Muscle layer of colon (tissue), 2 donors: ENCODE measurements around the gene ABHD17B.

Experiments used
- H3K27ac ChIP-seq: one replicate; pipeline ENCODE4 v1.7.0; 2013; ENCODE audit warnings: low read depth, mild to moderate bottlenecking, low read length, moderate library complexity
- H3K27me3 ChIP-seq, 2 donors: one replicate each; pipeline ENCODE4 v1.7.0; 2013; ENCODE audit warnings: low read length in 2 of 2, mild to moderate bottlenecking in 2 of 2; ENCODE audit not compliant: insufficient read depth in 2 of 2, control insufficient read depth in 1 of 2
- H3K36me3 ChIP-seq: one replicate; pipeline ENCODE4 v1.7.0; 2013; ENCODE audit warnings: mild to moderate bottlenecking, low read length; ENCODE audit not compliant: insufficient read depth
- H3K4me1 ChIP-seq: one replicate; pipeline ENCODE4 v1.7.0; 2013; ENCODE audit warnings: mild to moderate bottlenecking, low read length; ENCODE audit not compliant: insufficient read depth
- H3K4me3 ChIP-seq, 2 donors: one replicate each; pipeline ENCODE4 v1.7.0; 2013; ENCODE audit warnings: low read length in 2 of 2, low read depth in 1 of 2, mild to moderate bottlenecking in 1 of 2, moderate library complexity in 1 of 2
- H3K9ac ChIP-seq: one replicate; pipeline ENCODE4 v1.7.0; 2013; ENCODE audit warnings: low read length
- H3K9me3 ChIP-seq: one replicate; pipeline ENCODE4 v1.7.0; 2013; ENCODE audit warnings: mild to moderate bottlenecking, low read length
- donor health status: abdominal sarcoma.
- donor health status: Adenocarcinoma of cecum.

ABHD17B gene

DNA sequence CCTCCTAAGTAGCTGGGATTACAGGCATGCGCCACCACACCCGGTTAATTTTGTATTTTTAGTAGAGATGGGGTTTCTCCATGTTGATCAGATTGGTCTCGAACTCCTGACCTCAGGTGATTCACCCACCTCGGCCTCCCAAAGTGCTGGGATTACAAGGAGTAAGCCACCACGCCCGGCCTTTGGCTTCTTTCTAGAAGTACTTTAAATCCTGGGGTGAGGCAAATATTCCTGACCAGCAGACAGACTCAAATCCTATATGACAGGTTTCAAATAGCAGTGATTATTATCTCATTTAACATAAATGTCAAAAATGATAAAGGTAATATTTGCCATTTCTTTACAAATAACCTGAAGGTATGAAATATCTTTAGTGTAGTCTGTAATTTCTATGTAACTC is 35.6 kb downstream of the ABHD17B start:
- Histone ChIP-seq H3K36me3 (peaks cover 4% of the 10 kb centered on the region), H3K27ac (no peak overlapping the region), H3K9ac (no peak overlapping the region), H3K4me3 (no peak overlapping the region), H3K9me3 (peaks cover 5% of the 10 kb centered on the region), H3K27me3 (no peaks in the 10 kb centered on the region), H3K4me1 (no peaks in the 10 kb centered on the region)

DNA sequence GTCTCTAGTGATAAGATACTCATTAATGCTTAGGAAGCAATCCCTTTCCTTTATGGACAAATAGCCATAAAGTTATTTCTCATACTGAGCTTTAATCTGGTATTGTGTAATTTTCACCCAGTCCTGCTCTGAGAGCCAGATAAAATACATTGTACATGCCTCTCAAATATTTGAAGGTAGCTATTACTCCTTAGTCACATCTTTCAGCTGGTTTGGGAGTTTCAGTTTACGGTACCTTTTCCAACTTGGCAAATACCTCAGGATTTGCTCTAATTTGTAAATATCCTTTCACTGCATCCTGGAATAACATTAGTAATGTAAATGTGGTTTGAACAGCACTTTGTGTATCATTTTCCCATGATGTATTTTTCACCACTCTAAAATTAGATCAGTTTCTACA is 47.4 kb downstream of the ABHD17B start:
- no peaks in the 10 kb centered on the region for H3K36me3 ChIP-seq
- no peak overlapping the region for H3K9ac ChIP-seq
- no peak overlapping the region for H3K27ac ChIP-seq
- peaks cover 11% of the 10 kb centered on the region for H3K9me3 ChIP-seq
- no peaks in the 10 kb centered on the region for H3K4me1 ChIP-seq
- H3K4me3 ChIP-seq, result no peak overlapping the region
- H3K27me3 ChIP-seq, result no peaks in the 10 kb centered on the region

DNA sequence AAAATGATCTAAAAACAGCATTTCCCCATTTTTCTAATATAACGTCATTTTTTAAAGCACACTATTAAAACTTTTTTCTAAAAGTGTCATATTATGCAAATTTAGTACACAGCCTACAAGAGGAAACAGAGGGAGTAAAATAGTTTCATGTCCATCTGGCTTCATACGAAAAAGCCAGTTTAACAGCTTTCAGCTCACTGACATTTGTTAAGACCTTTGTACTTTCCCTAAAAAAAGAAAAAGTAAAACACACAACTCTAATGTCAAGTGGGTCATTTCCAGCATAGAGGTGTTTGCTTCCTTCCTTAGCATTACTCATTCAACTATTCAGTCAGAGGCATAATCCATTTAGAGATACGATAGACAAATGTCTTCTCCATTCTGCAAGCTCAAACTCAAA is 49.4 kb downstream of the ABHD17B start:
- H3K9me3 ChIP-seq, result peaks cover 11% of the 10 kb centered on the region
- H3K27me3 ChIP-seq, result no peaks in the 10 kb centered on the region
- H3K9ac ChIP-seq, result no peak overlapping the region
- no peaks in the 10 kb centered on the region for H3K4me1 ChIP-seq
- no peak overlapping the region for H3K27ac ChIP-seq
- H3K36me3 ChIP-seq, result no peaks in the 10 kb centered on the region
- H3K4me3 ChIP-seq, result no peak overlapping the region

DNA sequence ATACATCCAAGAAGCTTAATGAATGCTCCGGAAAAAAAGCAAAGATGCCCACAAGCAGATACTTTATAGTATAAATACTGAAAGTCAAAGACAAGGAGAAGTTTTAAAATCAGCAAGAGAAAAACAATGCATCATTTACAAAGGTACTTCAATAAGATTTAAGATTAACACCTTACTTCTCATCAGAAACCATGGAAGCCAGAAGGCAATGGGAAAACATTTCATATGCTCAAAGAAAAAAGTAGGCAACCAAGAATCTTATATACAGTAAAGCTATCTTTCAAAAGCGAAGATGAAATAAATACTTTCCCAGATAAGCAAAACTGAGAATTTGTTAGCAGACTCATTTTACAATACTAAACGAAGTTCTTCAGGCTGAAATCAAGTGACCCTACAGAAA is 51.1 kb downstream of the ABHD17B start:
- Histone ChIP-seq H3K4me1 (no peaks in the 10 kb centered on the region), H3K9ac (no peak overlapping the region), H3K27ac (no peak overlapping the region), H3K4me3 (no peak overlapping the region), H3K36me3 (no peaks in the 10 kb centered on the region), H3K27me3 (no peaks in the 10 kb centered on the region), H3K9me3 (peaks cover 11% of the 10 kb centered on the region)

DNA sequence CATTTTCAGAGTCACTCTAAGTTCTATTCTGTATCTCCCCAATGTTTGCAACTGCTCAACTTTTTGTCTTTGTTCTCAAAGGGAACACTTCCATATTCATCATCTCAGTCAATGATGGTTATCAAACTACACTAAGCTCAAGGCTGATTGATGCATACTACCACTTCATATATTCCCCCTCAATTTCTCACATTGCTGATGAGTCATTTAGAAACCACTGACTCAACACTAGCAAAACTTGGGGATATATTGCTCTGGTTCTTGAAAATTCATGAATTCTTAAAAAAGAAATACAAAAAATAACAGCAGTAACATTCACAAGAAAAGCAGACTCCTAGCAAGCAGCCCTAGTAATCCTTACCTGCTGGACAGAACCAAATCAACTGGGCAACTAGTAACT is 52.2 kb downstream of the ABHD17B start:
- Histone ChIP-seq H3K9me3 (peaks cover 11% of the 10 kb centered on the region), H3K27ac (no peak overlapping the region), H3K27me3 (no peaks in the 10 kb centered on the region), H3K9ac (no peak overlapping the region), H3K4me1 (no peaks in the 10 kb centered on the region), H3K4me3 (no peak overlapping the region), H3K36me3 (no peaks in the 10 kb centered on the region)

DNA sequence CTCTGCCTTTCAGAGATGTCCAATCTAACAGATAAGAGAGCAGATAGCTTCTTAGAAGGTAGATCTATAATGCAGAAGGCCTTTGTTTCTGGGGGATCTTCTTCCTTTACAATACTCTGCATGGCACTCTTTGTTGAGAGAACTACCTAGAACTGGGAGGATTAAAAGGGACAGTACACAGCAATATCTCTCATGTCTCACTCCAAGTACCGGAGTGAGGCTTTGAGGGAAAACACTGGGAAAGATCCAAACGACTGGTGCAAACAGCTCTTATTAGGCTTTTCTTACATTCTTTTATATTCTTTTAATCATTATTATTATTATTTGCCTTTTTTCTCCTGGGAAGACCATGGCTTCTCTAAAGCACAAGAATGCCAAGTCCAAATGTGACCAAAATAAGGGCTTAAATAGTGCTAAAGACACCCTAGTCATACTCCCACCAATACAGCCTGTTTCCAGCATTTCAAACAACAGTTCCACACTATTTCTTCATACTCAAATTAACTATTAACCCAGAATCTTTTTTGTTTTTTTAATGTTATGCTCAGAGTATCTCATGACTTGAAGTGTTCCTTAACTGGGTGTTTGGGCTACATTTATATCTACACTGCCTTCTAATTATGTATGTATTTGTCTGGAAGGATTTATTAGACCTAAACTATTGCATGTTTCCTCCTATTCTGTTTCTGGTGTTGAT is 52.7 kb downstream of the ABHD17B start:
- Histone ChIP-seq H3K27ac (no peak overlapping the region), H3K4me1 (no peaks in the 10 kb centered on the region), H3K36me3 (no peaks in the 10 kb centered on the region), H3K27me3 (no peaks in the 10 kb centered on the region), H3K9me3 (peaks cover 11% of the 10 kb centered on the region), H3K4me3 (no peak overlapping the region), H3K9ac (no peak overlapping the region)

DNA sequence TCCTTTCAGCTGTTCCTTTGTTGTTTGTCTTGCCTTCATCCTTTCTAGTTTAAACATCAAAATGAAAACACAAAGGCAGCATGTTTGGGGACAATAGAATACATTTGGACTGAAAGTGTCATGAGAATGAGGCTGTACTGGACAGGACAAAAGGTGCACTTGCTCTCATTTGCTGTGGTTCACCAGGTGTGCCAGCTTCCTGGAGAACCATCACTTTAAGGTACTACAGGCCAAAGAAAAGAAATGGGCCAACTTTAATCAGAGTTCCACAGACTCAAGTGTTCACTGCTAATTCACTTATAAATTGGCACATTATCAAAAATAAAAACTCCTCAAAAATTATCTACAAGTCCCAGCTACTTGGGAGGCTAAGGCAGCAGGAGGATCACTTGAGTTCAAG is 53.8 kb downstream of the ABHD17B start:
- no peak overlapping the region for H3K4me3 ChIP-seq
- H3K27me3 ChIP-seq, result no peaks in the 10 kb centered on the region
- no peak overlapping the region for H3K9ac ChIP-seq
- H3K4me1 ChIP-seq, result no peaks in the 10 kb centered on the region
- no peaks in the 10 kb centered on the region for H3K36me3 ChIP-seq
- no peak overlapping the region for H3K27ac ChIP-seq
- peaks cover 11% of the 10 kb centered on the region for H3K9me3 ChIP-seq

DNA sequence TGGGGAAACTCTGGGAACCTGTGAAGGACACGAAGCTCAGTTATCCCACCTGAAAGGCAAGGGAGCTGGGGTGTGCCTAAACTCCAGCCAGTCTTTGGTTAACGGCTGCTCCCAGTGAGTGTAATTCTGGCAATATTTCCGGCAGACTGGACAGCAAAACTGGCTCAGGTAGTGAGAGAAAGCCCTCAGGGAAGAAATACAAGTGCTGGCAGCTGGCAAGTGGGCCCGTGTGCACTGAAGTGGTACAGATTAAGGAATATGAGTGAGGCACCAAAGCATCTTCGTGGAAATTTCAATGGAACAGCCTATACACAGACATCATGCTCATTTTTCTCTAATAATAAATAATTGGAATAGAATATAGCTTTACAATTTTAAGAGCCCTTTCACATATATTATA is 56.2 kb downstream of the ABHD17B start:
- no peak overlapping the region for H3K27ac ChIP-seq
- peaks cover 5% of the 10 kb centered on the region for H3K9me3 ChIP-seq
- H3K4me3 ChIP-seq, result no peak overlapping the region
- no peaks in the 10 kb centered on the region for H3K4me1 ChIP-seq
- H3K27me3 ChIP-seq, result no peaks in the 10 kb centered on the region
- H3K36me3 ChIP-seq, result no peaks in the 10 kb centered on the region
- H3K9ac ChIP-seq, result no peak overlapping the region

DNA sequence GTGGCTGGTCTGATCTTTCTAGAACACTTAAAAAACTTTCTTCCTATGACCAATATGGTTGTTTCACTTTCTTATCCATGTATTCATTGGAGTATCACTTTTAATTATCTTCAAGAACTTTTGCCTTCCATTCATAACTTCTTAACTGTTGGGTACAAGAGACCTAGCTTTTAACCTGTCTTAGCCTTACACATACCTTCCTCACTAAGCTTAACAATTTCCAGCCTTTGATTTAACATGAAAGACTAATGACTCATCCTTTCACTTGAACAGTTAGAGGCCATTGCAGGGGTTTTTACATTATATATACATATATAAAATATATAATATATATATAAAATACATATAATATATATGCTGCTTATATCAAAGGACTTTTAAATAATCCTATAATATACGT is 57.9 kb downstream of the ABHD17B start:
- H3K9ac ChIP-seq, result no peak overlapping the region
- H3K4me1 ChIP-seq, result no peaks in the 10 kb centered on the region
- H3K4me3 ChIP-seq, result no peak overlapping the region
- no peaks in the 10 kb centered on the region for H3K36me3 ChIP-seq
- no peak overlapping the region for H3K27ac ChIP-seq
- no peaks in the 10 kb centered on the region for H3K9me3 ChIP-seq
- no peaks in the 10 kb centered on the region for H3K27me3 ChIP-seq

DNA sequence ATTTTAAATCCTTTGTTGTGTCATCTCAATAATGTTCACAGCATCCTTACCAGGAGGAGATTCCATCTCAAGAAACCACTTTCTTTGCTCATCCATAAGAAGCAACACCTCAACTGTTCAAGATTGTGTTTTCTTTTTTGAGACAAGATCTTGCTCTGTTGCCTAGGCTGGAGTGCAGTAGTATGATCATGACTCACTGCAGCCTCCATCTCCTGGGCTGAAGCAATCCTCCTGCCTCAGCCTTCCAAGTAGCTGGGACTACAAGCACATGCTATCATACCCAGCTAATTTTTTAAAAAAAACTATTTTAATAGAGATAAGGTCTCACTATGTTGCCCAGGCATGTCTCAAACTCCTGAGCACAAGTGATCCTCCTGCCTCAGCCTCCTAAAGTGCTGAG is 60.0 kb downstream of the ABHD17B start:
- Histone ChIP-seq H3K9ac (no peak overlapping the region), H3K27me3 (no peaks in the 10 kb centered on the region), H3K4me3 (no peak overlapping the region), H3K9me3 (no peaks in the 10 kb centered on the region), H3K27ac (no peak overlapping the region), H3K36me3 (no peaks in the 10 kb centered on the region), H3K4me1 (no peaks in the 10 kb centered on the region)

DNA sequence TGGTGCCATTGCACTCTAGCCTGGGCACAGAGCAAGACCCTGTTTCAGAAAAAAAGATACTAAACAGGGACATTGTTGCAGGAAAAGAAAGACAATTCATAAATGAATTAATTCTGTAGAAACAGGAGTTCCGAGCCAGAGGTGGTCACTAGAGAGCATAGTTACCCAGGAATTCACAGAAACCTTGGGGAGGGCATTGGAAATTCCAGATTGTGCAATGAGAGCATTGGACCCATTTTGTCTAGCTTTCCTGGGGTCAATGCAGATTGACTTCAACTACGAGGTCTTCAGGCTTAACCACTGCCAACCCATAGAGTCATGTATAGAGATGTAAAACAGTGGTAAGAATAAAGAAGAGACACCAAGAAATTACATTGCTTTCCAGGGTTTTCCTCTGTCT is 63.1 kb downstream of the ABHD17B start:
- H3K9me3 ChIP-seq, result no peaks in the 10 kb centered on the region
- no peaks in the 10 kb centered on the region for H3K4me1 ChIP-seq
- H3K27me3 ChIP-seq, result no peaks in the 10 kb centered on the region
- H3K9ac ChIP-seq, result no peak overlapping the region
- no peaks in the 10 kb centered on the region for H3K36me3 ChIP-seq
- no peak overlapping the region for H3K4me3 ChIP-seq
- no peak overlapping the region for H3K27ac ChIP-seq

DNA sequence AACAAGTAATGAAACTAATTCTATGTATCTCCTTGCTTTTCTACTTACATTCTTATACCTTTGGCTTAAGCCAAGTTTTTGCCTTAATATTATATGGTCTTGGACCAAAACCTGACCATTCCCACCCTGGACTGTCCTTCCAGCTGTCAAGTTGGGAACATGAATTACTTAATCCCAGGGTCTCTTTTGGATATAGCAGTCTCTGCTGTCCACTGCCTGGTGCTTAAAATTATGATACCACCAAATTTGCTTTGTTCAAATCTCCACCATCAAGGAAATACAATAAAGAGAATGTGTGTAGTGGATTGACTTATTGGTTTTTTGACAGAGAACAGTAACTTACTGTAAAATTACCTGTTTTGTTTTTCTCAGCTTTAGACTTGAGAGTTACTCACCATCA is 66.2 kb downstream of the ABHD17B start:
- H3K9ac ChIP-seq, result no peak overlapping the region
- no peaks in the 10 kb centered on the region for H3K9me3 ChIP-seq
- no peaks in the 10 kb centered on the region for H3K4me1 ChIP-seq
- no peak overlapping the region for H3K27ac ChIP-seq
- no peak overlapping the region for H3K4me3 ChIP-seq
- no peaks in the 10 kb centered on the region for H3K36me3 ChIP-seq
- H3K27me3 ChIP-seq, result no peaks in the 10 kb centered on the region
